ENCODE measurements around the gene AKT3. TPM values are rescaled to one million over a fixed set of nuclear protein-coding genes. Genes with fewer than 3 reads are reported as not detected.
"Not testable (repeated sequence)": the region's sequence is repeated elsewhere in the genome, so short reads cannot be mapped to it uniquely, and the experiment has no call there.

The AKT3 gene
- total RNA-seq, 4 donors from 2014 or later: 51.7 to 84.1 (median 71.1) TPM

DNA sequence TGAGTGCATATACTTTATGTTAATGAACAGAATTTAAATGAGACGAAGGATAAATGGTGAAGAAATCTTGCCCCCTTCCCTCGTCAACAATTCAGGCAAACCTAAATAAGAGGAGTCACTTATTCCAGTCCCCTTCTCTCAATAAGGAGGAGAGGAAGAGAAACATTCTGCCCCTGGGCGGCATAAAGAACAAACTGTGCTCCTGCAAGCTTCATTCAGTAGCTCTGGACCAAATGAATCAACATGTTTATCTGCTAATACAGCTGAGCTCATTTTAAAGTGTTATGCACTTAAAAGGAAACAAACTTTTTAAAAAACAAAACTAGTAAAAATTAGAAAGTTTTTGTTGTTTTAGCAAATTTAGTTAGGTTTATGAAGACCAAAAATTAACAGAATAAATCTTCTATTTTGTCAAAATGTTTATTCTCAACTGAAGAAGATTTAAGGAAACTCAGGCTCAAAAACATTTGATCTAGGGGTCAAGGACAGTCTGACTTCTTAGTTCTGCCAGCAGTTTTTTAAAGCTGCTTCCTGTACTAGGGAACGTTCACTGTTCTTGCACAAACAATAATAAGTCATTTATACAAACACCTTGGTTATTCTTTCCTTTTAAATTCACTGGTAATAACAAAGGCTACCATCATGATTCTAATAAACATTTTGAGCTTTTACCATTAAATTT is 58.3 kb downstream of the AKT3 start:
- 47 to 48% methylated on average over 4 of the region's 4 CpGs for WGBS, 2 donors
- peak in 1 of 2 donors; percentile 45 for TF ChIP-seq POLR2A (IDR thresholded peaks at IDR 0.05)
- TF ChIP-seq, protein P1, sequence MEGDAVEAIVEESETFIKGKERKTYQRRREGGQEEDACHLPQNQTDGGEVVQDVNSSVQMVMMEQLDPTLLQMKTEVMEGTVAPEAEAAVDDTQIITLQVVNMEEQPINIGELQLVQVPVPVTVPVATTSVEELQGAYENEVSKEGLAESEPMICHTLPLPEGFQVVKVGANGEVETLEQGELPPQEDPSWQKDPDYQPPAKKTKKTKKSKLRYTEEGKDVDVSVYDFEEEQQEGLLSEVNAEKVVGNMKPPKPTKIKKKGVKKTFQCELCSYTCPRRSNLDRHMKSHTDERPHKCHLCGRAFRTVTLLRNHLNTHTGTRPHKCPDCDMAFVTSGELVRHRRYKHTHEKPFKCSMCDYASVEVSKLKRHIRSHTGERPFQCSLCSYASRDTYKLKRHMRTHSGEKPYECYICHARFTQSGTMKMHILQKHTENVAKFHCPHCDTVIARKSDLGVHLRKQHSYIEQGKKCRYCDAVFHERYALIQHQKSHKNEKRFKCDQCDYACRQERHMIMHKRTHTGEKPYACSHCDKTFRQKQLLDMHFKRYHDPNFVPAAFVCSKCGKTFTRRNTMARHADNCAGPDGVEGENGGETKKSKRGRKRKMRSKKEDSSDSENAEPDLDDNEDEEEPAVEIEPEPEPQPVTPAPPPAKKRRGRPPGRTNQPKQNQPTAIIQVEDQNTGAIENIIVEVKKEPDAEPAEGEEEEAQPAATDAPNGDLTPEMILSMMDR (IDR thresholded peaks at IDR 0.05): no peak
- DNase-seq: peak; percentile 54 to 69
- Histone ChIP-seq H3K27me3 (no peaks in the 10 kb centered on the region), H3K36me3 (no peaks in the 10 kb centered on the region), H3K27ac (peak overlapping the region; percentile 74 to 95 (median 79)), H3K4me3 (replicated peaks in 1 of 3) (no peak overlapping the region), H3K4me1 (peaks cover 34 to 61% of the 10 kb centered on the region in 2 donors), H3K9me3 (no peaks in the 10 kb centered on the region)
- intact Hi-C loops (cut with DNase I): no loop called here

DNA sequence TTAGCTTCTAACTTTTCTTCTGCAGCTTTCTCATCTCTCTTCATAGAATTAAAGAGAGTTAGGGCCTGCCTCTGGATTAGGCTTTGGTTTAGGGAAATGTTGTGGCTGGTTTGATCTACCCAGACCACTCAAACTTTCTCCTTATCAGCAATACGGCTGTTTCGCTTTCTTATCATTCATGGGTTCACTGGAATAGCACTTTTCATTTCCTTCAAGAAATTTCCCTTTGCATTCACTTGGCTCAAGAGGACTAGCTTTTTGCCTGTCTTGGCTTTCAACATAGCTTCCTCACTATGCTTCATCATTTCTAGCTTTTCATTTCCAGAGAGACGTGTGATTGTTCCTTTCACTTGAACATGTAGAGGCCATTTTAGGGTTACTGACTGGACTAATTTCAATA is 59.6 kb downstream of the AKT3 start:
- H3K27ac ChIP-seq: peak overlapping the region; percentile 74 to 95 (median 79)
- no peak for DNase-seq
- intact Hi-C loops (cut with DNase I): no loop called here
- TF ChIP-seq, protein P1 (IDR thresholded peaks at IDR 0.05): no peak
- no peak for TF ChIP-seq POLR2A (IDR thresholded peaks at IDR 0.05)
- 84 to 91% methylated on average over 3 of the region's 3 CpGs for WGBS, 2 donors
- H3K36me3 ChIP-seq: no peaks in the 10 kb centered on the region
- H3K27me3 ChIP-seq: no peaks in the 10 kb centered on the region
- H3K4me3 ChIP-seq (replicated peaks in 1 of 3): no peak overlapping the region
- H3K9me3 ChIP-seq: no peaks in the 10 kb centered on the region
- H3K4me1 ChIP-seq: peaks cover 47 to 74% of the 10 kb centered on the region in 2 donors

DNA sequence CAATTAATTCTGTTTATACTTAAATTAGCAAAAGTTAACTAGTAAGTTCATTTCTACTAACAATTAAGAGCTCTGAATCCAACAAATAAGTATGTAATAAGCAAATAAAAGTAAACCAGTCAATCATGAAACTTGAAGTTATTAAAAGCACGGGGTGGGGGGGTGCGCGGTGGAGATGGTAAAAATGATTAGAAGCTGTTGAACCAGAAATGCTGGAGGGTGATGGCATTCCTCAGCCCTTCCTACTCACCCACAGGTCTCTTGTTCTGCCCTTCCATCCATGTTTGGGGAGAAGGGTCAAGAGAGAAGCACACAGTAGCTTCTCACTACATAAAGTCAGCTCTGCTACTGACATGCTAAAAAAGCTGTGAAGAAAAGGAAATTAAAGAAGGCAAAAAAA is 63.5 kb downstream of the AKT3 start:
- intact Hi-C loops (cut with DNase I): no loop called here
- 28 to 43% methylated on average over 3 of the region's 3 CpGs for WGBS, 2 donors
- TF ChIP-seq POLR2A (IDR thresholded peaks at IDR 0.05): no peak
- TF ChIP-seq, protein P1 (IDR thresholded peaks at IDR 0.05): no peak

DNA sequence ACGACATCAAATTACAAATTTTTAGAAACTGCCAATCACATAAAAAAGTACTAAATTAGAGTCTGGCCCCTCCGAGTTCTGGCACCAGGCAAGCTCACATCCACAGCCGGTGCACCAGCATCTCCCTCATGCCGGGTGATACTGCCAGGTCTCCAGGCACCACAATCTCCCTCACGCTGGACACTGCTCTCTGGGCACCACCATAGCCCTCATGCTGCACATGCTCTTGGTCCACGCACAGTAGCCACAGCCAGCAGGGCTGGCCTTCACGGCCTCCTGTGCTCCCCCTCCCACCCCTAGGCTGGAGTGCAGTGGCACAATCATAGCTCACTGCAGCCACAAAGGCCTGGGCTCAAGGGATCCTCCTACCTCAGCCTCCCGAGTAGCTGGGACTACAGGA is 65.5 kb downstream of the AKT3 start:
- Histone ChIP-seq H3K4me1 (peaks cover 19 to 26% of the 10 kb centered on the region in 2 donors), H3K27me3 (no peaks in the 10 kb centered on the region), H3K36me3 (no peaks in the 10 kb centered on the region), H3K4me3 (replicated peaks in 1 of 3) (no peak overlapping the region), H3K9me3 (no peaks in the 10 kb centered on the region), H3K27ac (no peak overlapping the region)
- intact Hi-C loops (cut with DNase I): no loop called here
- no peak for TF ChIP-seq POLR2A (IDR thresholded peaks at IDR 0.05)
- TF ChIP-seq, protein P1 (IDR thresholded peaks at IDR 0.05): no peak
- DNase-seq: no peak
- 97 to 98% methylated on average over 8 of the region's 8 CpGs for WGBS, 2 donors

More for the DNA sequence above, 63.5 kb downstream of the AKT3 start:
- H3K27me3 ChIP-seq: no peaks in the 10 kb centered on the region
- no peaks in the 10 kb centered on the region for H3K36me3 ChIP-seq
- H3K9me3 ChIP-seq: no peaks in the 10 kb centered on the region
- no peak overlapping the region for H3K4me3 ChIP-seq (replicated peaks in 1 of 3)
- peak overlapping the region; percentile 69 to 84 (median 74) for H3K27ac ChIP-seq
- peaks cover 28 to 46% of the 10 kb centered on the region in 2 donors for H3K4me1 ChIP-seq
- peak; percentile 58 to 69 for DNase-seq

DNA sequence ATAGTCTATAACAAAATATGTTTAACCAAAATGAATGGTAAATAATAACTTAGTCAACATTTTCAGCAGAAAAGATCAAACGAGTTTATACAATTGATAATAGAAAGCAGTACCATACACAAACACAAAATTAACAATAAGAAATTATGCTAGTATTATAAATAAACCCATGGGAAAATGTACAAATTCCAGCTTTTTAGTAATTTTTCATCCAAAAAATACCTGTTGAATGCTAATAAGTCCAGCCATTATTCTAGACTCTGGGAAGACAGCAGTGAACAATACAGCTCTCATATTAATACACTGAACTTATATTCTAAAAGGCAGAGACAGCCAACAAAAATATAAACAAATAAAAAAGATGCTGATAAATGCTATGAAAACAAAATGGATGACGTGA is 66.3 kb downstream of the AKT3 start:
- Histone ChIP-seq H3K4me1 (peaks cover 19 to 24% of the 10 kb centered on the region in 2 donors), H3K27ac (no peak overlapping the region), H3K4me3 (replicated peaks in 1 of 3) (no peak overlapping the region), H3K27me3 (no peaks in the 10 kb centered on the region), H3K36me3 (no peaks in the 10 kb centered on the region), H3K9me3 (no peaks in the 10 kb centered on the region)
- WGBS, 2 donors: 86 to 92% methylated on average over 2 of the region's 2 CpGs
- TF ChIP-seq POLR2A (IDR thresholded peaks at IDR 0.05): no peak
- TF ChIP-seq, protein P1 (IDR thresholded peaks at IDR 0.05): no peak
- no peak for DNase-seq
- intact Hi-C loops (cut with DNase I): no loop called here

DNA sequence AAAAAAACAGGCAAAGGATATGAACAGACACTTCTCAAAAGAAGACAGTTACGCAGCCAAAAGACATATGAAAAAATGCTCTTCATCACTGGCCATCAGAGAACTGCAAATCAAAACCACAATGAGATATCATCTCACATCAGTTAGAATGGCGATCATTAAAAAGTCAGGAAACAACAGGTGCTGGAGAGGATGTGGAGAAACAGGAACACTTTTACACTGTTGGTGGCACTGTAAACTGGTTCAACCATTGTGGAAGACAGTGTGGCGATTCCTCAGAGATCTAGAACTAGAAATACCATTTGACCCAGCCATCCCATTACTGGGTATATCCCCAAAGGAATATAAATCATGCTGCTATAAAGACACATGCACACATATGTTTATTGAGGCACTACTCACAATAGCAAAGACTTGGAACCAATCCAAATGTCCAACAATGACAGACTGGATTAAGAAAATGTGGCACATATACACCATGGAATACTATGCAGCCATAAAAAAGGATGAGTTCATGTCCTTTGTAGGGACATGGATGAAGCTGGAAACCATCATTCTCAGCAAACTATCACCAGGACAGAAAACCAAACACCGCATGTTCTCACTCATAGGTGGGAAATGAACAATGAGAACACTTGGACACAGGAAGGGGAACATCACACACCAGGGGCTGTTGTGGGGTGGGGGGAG is 77.5 kb downstream of the AKT3 start:
- DNase-seq; H3K4me3 ChIP-seq (replicated peaks in 1 of 3); H3K27me3 ChIP-seq; intact Hi-C loops (cut with DNase I); H3K36me3 ChIP-seq; H3K27ac ChIP-seq; H3K9me3 ChIP-seq; H3K4me1 ChIP-seq: not testable (repeated sequence)
- 93 to 97% methylated on average over 3 to 4 of the region's 4 CpGs for WGBS, 2 donors

Measured in thyroid gland (tissue), 4 donors.